Lower leg skin (tissue), 4 donors: ENCODE results near the gene PLXDC1. TPM values are rescaled to one million over a fixed set of nuclear protein-coding genes. Genes with fewer than 3 reads are reported as not detected.

Experiments used
- DNase-seq, 2 donors: peaks; one replicate each; pipeline ENCODE4 v3.0.0-alpha.2; 2019; ENCODE audit warnings: low spot score in 2 of 2
- H3K4me3 ChIP-seq: fragments of 200-600 bp; sonication (generic); 2 replicates; pipeline ENCODE4 v1.5.1; 2017; ENCODE audit warnings: mild to moderate bottlenecking, low read depth; ENCODE audit not compliant: poor library complexity, severe bottlenecking
- CTCF ChIP-seq, 3 donors: fragments of 450-650 bp; IDR thresholded peaks; one replicate each; pipeline ENCODE4 v1.5.1; 2016; ENCODE audit warnings: antibody characterized with exemption in 3 of 3, mild to moderate bottlenecking in 3 of 3, moderate library complexity in 2 of 3
- POLR2A ChIP-seq, 2 donors: fragments of 450-650 bp; IDR thresholded peaks; one replicate each; pipeline ENCODE4 v1.6.1; 2016 to 2017; ENCODE audit warnings: antibody characterized with exemption in 2 of 2, mild to moderate bottlenecking in 1 of 2, moderate library complexity in 1 of 2
- WGBS, 2 donors: methylation state at CpG; one replicate each; pipeline ENCODE4 v1.1.5; 2018; 5-methylcytosine and 5-hydroxymethylcytosine counted together
- intact Hi-C: fragments of 100-400 bp; cut with DNase I; formaldehyde crosslinking; loops from one replicate; pipeline ENCODE4 v1.15.0; 2023; ENCODE audit warnings: low total_unique reads
- total RNA-seq, 4 donors: library from RNA; depleted of rRNA; stranded (reverse); fragments of >200 nt; gene quantifications; one replicate each; pipeline ENCODE4 v1.1.0, GENCODE V29; 2016

Gene PLXDC1
- total RNA-seq, 4 donors from 2014 or later, result 2.7 to 8.1 (median 5.2) TPM

GRCh38 chr17:39095309-39095686 lies 56.1 kb downstream of the PLXDC1 start:
- 23 to 38% methylated on average over 5 of the region's 5 CpGs for WGBS, 2 donors
- intact Hi-C loops, result no loop called here
- no peak for DNase-seq
- no peak for TF ChIP-seq CTCF (IDR thresholded peaks at IDR 0.05)
- TF ChIP-seq POLR2A (IDR thresholded peaks at IDR 0.05), result no peak
- no peak overlapping the region for H3K4me3 ChIP-seq

DNA sequence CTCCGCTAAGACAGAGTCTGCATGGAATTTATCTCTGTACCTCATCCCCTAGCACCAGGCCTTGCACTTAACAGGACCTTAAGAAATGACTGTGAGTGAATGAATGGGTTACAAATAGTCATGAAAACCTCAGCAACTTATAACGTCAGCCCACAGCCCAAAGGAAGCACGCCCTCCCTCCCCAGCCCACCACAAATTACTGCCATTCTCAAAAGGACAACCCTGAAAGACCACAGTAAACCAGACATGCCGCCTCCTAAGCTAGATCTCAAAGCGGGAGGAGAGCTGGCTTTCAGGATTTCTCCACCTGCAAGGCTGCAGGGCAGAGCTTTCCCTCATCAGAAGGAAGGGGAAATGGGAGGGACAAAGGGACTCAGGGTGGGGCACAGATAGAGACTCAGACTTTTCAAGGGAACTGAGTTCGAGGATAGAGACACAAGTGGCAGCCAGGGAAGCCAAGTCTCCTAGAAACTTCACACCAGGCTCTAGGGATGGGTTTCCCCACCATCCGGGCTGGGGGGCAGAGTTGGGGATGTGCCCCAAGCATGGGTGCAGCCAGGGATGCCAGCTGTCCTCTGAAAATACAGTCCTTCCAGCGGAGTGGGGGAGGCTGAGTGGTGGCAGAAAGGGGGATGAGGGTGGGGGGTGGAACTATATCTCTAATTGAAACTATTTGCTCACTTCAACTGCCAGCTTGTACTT lies 56.7 kb downstream of the PLXDC1 start:
- no peak for DNase-seq
- 58 to 70% methylated on average over 8 of the region's 8 CpGs for WGBS, 2 donors
- no peak overlapping the region for H3K4me3 ChIP-seq
- intact Hi-C loops, result no loop called here
- TF ChIP-seq POLR2A (IDR thresholded peaks at IDR 0.05), result no peak
- TF ChIP-seq CTCF (IDR thresholded peaks at IDR 0.05), result no peak

- no peak for DNase-seq
Observed at GRCh38 chr17:39092692-39093230, 58.7 kb downstream of the PLXDC1 start.

DNA sequence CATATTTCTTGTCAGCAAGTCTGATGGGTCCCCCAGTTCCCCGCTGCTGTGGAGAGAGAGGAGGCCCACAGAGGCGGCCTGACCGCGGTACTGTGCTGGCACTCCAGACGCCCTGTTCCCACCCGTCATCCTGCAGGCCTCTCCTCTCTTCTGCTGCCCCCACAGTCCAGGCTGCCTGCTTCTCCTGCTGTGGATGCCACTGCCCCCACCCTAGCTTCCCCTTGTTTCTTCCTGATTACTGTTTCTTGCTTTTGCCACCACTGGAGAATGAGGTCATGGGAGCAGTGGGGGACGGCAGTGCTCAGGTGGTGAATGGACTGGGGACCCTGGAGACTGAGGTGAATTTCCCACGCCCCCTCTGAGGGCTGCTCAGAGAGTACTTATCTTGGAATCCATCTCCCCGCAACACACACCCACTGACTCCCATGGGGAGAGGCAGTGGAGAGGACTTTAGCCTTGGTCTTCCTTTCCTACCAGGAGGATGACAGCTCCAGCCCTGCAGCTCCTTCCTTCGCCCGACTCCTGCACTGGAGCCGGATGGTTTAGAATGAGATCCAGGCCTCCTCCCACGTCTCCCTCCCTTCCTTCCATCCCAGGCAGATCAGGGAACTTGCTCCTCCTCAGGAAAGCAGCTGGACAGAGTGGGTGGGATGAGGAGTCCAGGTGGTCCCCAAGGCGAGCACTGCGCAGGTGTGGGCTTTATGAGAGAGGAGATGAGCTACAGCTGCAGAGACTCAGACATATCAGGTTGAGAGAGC lies 60.4 kb downstream of the PLXDC1 start:
- H3K4me3 ChIP-seq, result no peak overlapping the region
- 83 to 85% methylated on average over 15 of the region's 15 CpGs for WGBS, 2 donors
- intact Hi-C loops, result no loop called here
- DNase-seq, result no peak
- TF ChIP-seq CTCF (IDR thresholded peaks at IDR 0.05) (no peak), POLR2A (IDR thresholded peaks at IDR 0.05) (no peak)

More at GRCh38 chr17:39092692-39093230, 58.7 kb downstream of the PLXDC1 start:
- intact Hi-C loops, result no loop called here
- TF ChIP-seq CTCF (IDR thresholded peaks at IDR 0.05), result no peak
- no peak for TF ChIP-seq POLR2A (IDR thresholded peaks at IDR 0.05)
- WGBS, 2 donors, result 69 to 70% methylated on average over 6 of the region's 6 CpGs
- no peak overlapping the region for H3K4me3 ChIP-seq

GRCh38 chr17:39090400-39090799 lies 61.0 kb downstream of the PLXDC1 start:
- H3K4me3 ChIP-seq, result no peak overlapping the region
- TF ChIP-seq CTCF (IDR thresholded peaks at IDR 0.05), result no peak
- TF ChIP-seq POLR2A (IDR thresholded peaks at IDR 0.05), result no peak
- no peak for DNase-seq
- intact Hi-C loops, result no loop called here
- 93 to 96% methylated on average over 9 of the region's 9 CpGs for WGBS, 2 donors
